D341Med (cell line): ENCODE measurements around the gene ACAP1.

Experiments used
- DNase-seq: peaks from one replicate; pipeline ENCODE4 v3.0.0; 2012; ENCODE audit warnings: low spot score

The ACAP1 gene

GRCh38 chr17:7389924-7390910, 53.9 kb downstream of the ACAP1 start:
- no peak for DNase-seq

- no peak for DNase-seq
These were observed 55.0 kb downstream of the ACAP1 start for GRCh38 chr17:7391307-7391706.

GRCh38 chr17:7392696-7393612, 56.6 kb downstream of the ACAP1 start:
- no peak for DNase-seq

DNA sequence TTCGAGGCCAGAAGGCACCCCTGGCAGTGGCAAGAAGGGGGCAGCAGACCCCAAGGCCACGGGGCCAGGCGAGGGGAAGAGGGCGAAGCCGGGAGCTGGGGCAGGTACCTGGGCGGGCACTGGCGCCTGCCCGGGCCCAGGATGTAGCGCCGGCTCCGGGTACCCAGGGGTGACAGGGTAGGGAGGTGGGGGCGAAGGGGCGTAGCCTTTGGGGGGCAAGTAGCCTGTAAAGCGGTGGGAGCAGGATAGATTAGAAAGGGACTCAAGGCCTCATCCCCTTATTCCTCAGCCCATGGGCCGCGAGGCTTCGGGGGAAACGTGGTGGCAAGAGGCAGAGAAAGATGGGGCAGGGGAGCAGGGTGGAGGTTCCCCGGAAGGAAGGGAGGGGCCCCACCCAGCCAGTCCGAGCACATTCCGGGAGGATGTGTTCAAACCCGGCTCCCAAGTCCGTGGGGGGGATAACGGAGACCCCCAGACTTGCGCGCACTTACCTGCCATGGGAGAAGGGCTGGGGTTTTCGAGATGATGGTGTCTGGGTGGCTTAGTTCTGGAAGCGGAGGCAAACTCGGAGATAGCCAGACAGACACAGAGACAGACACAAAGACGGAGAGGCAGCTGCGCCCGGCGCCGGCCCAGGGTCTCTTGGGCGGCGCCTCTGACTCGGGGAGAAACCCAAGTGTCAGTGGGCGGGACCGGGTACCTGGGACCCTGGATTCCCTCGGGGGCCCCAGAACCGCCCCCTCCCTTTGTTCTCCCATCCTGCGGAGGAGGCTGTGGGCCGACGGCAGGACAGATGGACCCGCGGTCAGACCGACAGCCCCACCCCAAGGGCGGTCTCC, 57.5 kb downstream of the ACAP1 start:
- DNase-seq: peak; percentile 66

DNA sequence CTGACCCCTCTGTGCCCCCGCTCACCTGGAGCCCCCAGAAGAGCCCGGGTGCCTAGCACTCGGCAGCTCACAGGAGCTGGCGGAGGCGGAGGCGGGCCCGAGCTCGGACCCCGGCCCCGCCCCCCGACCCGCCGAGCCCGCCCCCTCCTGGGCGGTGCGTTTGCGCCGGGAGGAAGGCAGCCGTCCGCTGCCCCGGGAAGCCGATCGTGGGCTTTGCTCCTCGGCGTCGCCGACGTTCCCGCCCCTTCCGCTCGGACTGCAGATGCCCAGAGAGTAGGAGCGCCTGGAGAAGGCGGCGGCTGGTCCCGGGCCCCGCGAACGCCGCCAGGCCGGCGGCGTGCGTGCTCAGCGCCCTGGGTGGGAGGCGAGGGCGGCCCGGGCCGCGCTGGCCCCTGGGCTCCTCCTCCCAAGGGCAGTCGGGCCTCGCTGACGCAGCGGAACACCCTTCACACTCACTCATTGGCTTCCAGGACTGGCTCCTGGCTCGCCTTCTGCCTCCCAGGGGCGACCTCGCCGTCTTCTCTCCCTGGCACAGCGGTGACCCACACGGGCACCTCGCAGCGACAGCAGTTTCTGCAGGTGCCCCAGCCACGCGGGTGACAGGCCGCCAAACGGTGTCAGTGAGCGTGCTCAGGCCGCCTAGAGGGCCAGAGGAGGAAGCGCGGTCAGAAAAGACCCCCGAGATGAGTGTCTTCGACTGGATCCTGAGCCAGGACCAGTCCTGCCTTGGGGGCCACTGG, 58.3 kb downstream of the ACAP1 start, which contains the start of gene PLSCR3:
Gene PLSCR3, minus strand, starts transcription at position 74 of the 740 bp plus-strand sequence. CDS start 415 bp downstream, outside the sequence.
- peak; percentile 89 for DNase-seq

- DNase-seq: no peak
These were observed 59.8 kb downstream of the ACAP1 start for GRCh38 chr17:7396147-7396546.

GRCh38 chr17:7398612-7399011, 62.3 kb downstream of the ACAP1 start:
- no peak for DNase-seq
